ENCODE measurements around the gene PWP2. TPM values are rescaled to one million over a fixed set of nuclear protein-coding genes. Genes with fewer than 3 reads are reported as not detected.
A peak's percentile ranks its signal among the peaks of the same experiment; 100 is the strongest.

Gene PWP2
- total RNA-seq, 3 donors from 2014 or later (not counting 1 experiment from before 2014, with no cell fraction given): 28.5 to 32.7 (median 32.7) TPM

- intact Hi-C loops (cut with micrococcal nuclease): no loop called here
- H3K4me3 Mint-ChIP-seq: peak overlapping the region; percentile 22
- Histone ChIP-seq H3K27ac (ENCODE audit: low read length) (no peak overlapping the region), H3K36me3 (ENCODE audit: control insufficient read depth, insufficient read depth, low read length) (peaks cover 65% of the 10 kb centered on the region), H3K4me3 (ENCODE audit: low read length) (no peak overlapping the region), H3K4me1 (ENCODE audit: control insufficient read depth, insufficient read depth, low read length) (peaks cover 13% of the 10 kb centered on the region), H3K27me3 (ENCODE audit: control insufficient read depth, insufficient read depth, low read length) (no peaks in the 10 kb centered on the region), H3K9me3 (ENCODE audit: control insufficient read depth, insufficient read depth, low read length) (no peaks in the 10 kb centered on the region)
- H3K9me3 Mint-ChIP-seq: no peaks in the 10 kb centered on the region
- 94% methylated on average over 15 of the region's 15 CpGs for WGBS (ENCODE audit: insufficient coverage)
- peaks cover 68 to 74% of the 10 kb centered on the region in 2 donors for H3K4me1 Mint-ChIP-seq
- peak overlapping the region; percentile 45 to 78 for H3K27ac Mint-ChIP-seq
- peaks cover 8% of the 10 kb centered on the region for H3K36me3 Mint-ChIP-seq
- DNase-seq (no peak), ATAC-seq (no peak)
- no peak for TF ChIP-seq CTCF (IDR thresholded peaks at IDR 0.05)
- H3K27me3 Mint-ChIP-seq (ENCODE audit: low read depth in 2 of 2): no peaks in the 10 kb centered on the region
These were observed 35.1 kb upstream of the PWP2 start for GRCh38 chr21:44072111-44072510.

DNA sequence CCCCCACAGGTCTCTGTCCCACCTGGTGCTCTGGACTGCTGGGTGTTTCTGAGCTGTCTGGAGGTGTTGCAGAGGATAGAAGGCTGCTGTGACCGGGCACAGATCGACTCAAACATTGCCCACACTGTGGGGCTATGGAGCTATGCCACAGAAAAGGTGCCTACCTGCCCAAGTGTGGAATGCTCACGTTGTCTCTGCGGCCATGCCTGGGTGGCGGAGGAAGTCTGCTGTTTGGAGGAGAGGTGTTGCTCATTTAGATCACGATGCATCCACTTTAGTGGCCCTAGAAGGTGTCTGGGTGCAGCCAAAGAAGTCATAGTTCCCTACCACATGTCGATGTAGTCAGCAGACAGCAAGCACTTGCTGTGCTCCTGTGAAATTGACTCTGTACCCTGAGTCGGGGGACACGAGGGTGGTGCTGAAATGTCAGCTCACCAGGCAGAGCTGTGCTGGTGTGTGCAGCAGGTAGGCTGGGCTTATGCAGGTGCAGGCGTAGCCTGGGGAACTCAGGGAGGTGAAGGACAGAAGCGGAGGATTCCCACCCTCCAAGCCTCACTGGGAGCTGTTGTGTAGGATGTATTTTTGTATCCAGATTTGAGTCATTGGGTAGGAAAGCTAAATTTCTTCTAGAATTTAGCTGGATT lies 32.8 kb upstream of the PWP2 start:
- no peaks in the 10 kb centered on the region for H3K27me3 ChIP-seq (ENCODE audit: control insufficient read depth, insufficient read depth, low read length)
- WGBS (ENCODE audit: insufficient coverage): 79% methylated on average over 11 of the region's 11 CpGs
- peak overlapping the region; percentile 77 to 80 for H3K27ac Mint-ChIP-seq
- H3K27me3 Mint-ChIP-seq (ENCODE audit: low read depth in 2 of 2): no peaks in the 10 kb centered on the region
- peaks cover 20% of the 10 kb centered on the region for H3K4me1 ChIP-seq (ENCODE audit: control insufficient read depth, insufficient read depth, low read length)
- no peaks in the 10 kb centered on the region for H3K9me3 ChIP-seq (ENCODE audit: control insufficient read depth, insufficient read depth, low read length)
- H3K4me3 Mint-ChIP-seq: peak overlapping the region; percentile 40
- peaks cover 71% of the 10 kb centered on the region for H3K36me3 ChIP-seq (ENCODE audit: control insufficient read depth, insufficient read depth, low read length)
- H3K27ac ChIP-seq (ENCODE audit: low read length): no peak overlapping the region
- H3K4me1 Mint-ChIP-seq: peaks cover 72% of the 10 kb centered on the region in 2 donors
- intact Hi-C loops (cut with micrococcal nuclease): no loop called here
- peak in 1 of 2 donors; percentile 65 for DNase-seq
- peak; percentile 32 to 70 (median 48) for ATAC-seq
- no peaks in the 10 kb centered on the region for H3K9me3 Mint-ChIP-seq
- no peak for TF ChIP-seq CTCF (IDR thresholded peaks at IDR 0.05)
- peaks cover 27% of the 10 kb centered on the region for H3K36me3 Mint-ChIP-seq
- no peak overlapping the region for H3K4me3 ChIP-seq (ENCODE audit: low read length)

GRCh38 chr21:44076316-44076715 lies 30.9 kb upstream of the PWP2 start:
- TF ChIP-seq CTCF (IDR thresholded peaks at IDR 0.05): no peak
- no peak for ATAC-seq
- no peak overlapping the region for H3K4me3 Mint-ChIP-seq
- peaks cover 44% of the 10 kb centered on the region for H3K36me3 Mint-ChIP-seq
- 85% methylated on average over 5 of the region's 5 CpGs for WGBS (ENCODE audit: insufficient coverage)
- H3K4me1 ChIP-seq (ENCODE audit: control insufficient read depth, insufficient read depth, low read length): peaks cover 37% of the 10 kb centered on the region
- H3K9me3 Mint-ChIP-seq: no peaks in the 10 kb centered on the region
- no peak overlapping the region for H3K27ac ChIP-seq (ENCODE audit: low read length)
- H3K27me3 Mint-ChIP-seq (ENCODE audit: low read depth in 2 of 2): no peaks in the 10 kb centered on the region
- peaks cover 69 to 72% of the 10 kb centered on the region in 2 donors for H3K4me1 Mint-ChIP-seq
- H3K36me3 ChIP-seq (ENCODE audit: control insufficient read depth, insufficient read depth, low read length): peaks cover 74% of the 10 kb centered on the region
- no peaks in the 10 kb centered on the region for H3K27me3 ChIP-seq (ENCODE audit: control insufficient read depth, insufficient read depth, low read length)
- intact Hi-C loops (cut with micrococcal nuclease): no loop called here
- no peak overlapping the region for H3K4me3 ChIP-seq (ENCODE audit: low read length)
- H3K9me3 ChIP-seq (ENCODE audit: control insufficient read depth, insufficient read depth, low read length): no peaks in the 10 kb centered on the region
- no peak for DNase-seq
- H3K27ac Mint-ChIP-seq: peak overlapping the region in 1 of 2 donors; percentile 78
